CD4-positive, alpha-beta T cell (primary cell): ENCODE results near the gene TBRG4. TPM values are rescaled to one million over a fixed set of nuclear protein-coding genes. Genes with fewer than 3 reads are reported as not detected.

Experiments used
- ATAC-seq: fragments of 200-7000 bp; cut with Tn5 transposase; one replicate; pipeline ENCODE4 v1.10.0; 2022; ENCODE audit warnings: mild to moderate bottlenecking; ENCODE audit not compliant: poor library complexity
- CTCF ChIA-PET: fragments of 350-600 bp; sonication (Branson Sonifier 250); formaldehyde crosslinking; loops from one replicate; lab custom pipeline; 2021; ENCODE audit warnings: antibody characterized with exemption, inconsistent platforms; lab: Charles Lee
- POLR2A ChIA-PET: fragments of 350-600 bp; sonication (Branson Sonifier 250); formaldehyde crosslinking; loops from one replicate; lab custom pipeline; 2021; ENCODE audit warnings: antibody characterized with exemption, inconsistent platforms; lab: Charles Lee
- DNase-seq, 14 experiments: peaks; one replicate each; pipeline ENCODE4 v3.0.0-alpha.2; 2013 to 2020; ENCODE audit warnings: mixed read lengths in 2 of 14
- H3K27ac ChIP-seq, 2 donors: one replicate each; pipeline versions ENCODE4 v1.5.1 to v1.7.0; 2013; ENCODE audit warnings: low read length in 2 of 2, low read depth in 1 of 2, mild to moderate bottlenecking in 1 of 2
- H3K27me3 ChIP-seq, 2 experiments: 1 replicate in 1 of 2; 2 replicates in 1 of 2; pipeline versions ENCODE4 v1.6.1 to v1.7.0; 2013; ENCODE audit warnings: low read length in 2 of 2, control low read depth in 1 of 2, mild to moderate bottlenecking in 1 of 2, moderate library complexity in 1 of 2; ENCODE audit not compliant: insufficient read depth in 2 of 2, control insufficient read depth in 1 of 2
- H3K36me3 ChIP-seq: one replicate; pipeline ENCODE4 v1.6.1; 2013; ENCODE audit warnings: low read length, control low read depth; ENCODE audit not compliant: insufficient read depth
- H3K4me1 ChIP-seq: one replicate; pipeline ENCODE4 v1.6.1; 2013; ENCODE audit warnings: low read length, control low read depth; ENCODE audit not compliant: insufficient read depth
- H3K4me3 ChIP-seq: one replicate; pipeline ENCODE4 v1.5.1; 2013; ENCODE audit warnings: mild to moderate bottlenecking, low read length, moderate library complexity
- H3K9me3 ChIP-seq, 2 experiments: 1 replicate in 1 of 2; 2 replicates in 1 of 2; pipeline versions ENCODE4 v1.6.1 to v1.7.0; 2013; ENCODE audit warnings: low read length in 2 of 2, mild to moderate bottlenecking in 2 of 2, control low read depth in 1 of 2, moderate library complexity in 1 of 2; ENCODE audit not compliant: control insufficient read depth in 1 of 2, insufficient read depth in 1 of 2
- H3K27ac Mint-ChIP-seq: one replicate; pipeline ENCODE4 v1.8.0; 2020; ENCODE audit warnings: mixed read lengths
- H3K27me3 Mint-ChIP-seq: one replicate; pipeline ENCODE4 v1.8.0; 2021; ENCODE audit warnings: mixed read lengths
- H3K36me3 Mint-ChIP-seq: one replicate; pipeline ENCODE4 v1.8.0; 2021; ENCODE audit warnings: low read depth, mixed read lengths
- H3K4me1 Mint-ChIP-seq: one replicate; pipeline ENCODE4 v1.8.0; 2021; ENCODE audit warnings: low read depth, mixed read lengths
- H3K4me3 Mint-ChIP-seq: one replicate; pipeline ENCODE4 v1.8.0; 2020; ENCODE audit warnings: mild to moderate bottlenecking, mixed read lengths
- H3K9me3 Mint-ChIP-seq: one replicate; pipeline ENCODE4 v1.8.0; 2020; ENCODE audit warnings: mixed read lengths
- intact Hi-C, 2 experiments: fragments of 100-400 bp; cut with DNase I in 1 of 2; cut with micrococcal nuclease in 1 of 2; formaldehyde crosslinking; loops; one replicate each; pipeline versions ENCODE4 v1.15.1 to v1.9.0; 2023 to 2025; cut with DNase I, micrococcal nuclease
- total RNA-seq, 174 experiments: library from RNA in 2 of 174; stranded (reverse) in 2 of 174; gene quantifications; one replicate each; pipeline ENCODE4 v1.2.3 and lab custom pipeline; 2021 to 2026
- TF ChIP-seq, protein P1 (sequence below): fragments of 200-600 bp; IDR thresholded peaks from one replicate; pipeline ENCODE4 v1.8.0; 2022; ENCODE audit warnings: antibody characterized with exemption, mild to moderate bottlenecking

Gene TBRG4
- total RNA-seq, 2 experiments from 2014 or later, result 104 to 105 TPM

DNA sequence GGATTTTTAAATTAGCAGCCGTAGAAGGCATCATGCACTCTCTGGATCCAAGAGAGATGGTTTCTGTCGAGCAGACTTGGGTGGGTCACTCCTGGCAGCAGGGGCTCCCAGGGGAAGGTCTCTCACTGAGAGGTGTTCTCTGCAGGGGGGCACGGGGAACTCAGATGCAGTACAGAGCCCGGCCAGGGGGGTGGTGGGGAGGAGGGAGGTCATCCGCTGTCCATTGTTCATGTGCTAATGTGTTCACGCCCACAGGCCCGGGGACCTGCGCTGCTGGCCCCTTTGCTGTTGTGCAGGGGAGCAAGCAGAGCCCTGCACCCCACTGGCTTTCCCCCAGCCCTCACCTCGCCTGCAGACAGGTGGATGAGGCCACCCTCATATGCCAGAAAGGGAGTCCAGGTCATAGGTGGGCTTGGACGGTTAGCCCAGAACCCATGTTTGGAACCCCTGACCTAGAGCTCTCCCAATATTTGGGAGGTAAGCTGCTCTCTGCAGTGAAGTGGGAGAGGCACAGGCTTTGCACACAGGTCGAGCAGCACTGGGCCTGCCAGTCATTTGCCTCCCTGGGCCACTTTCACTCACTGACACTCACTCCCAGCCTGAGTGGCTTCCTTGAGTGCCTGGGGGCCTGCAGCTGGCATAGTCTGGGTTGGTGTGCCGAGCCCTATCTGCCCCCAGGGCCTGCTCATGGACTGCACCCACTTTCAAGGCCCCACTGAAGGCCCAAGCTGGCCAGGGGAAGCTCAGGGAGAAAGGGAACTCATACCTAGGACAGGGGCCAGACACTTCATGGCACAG lies 12.6 kb upstream of the TBRG4 start:
- Mint-ChIP-seq H3K27me3 (peaks cover 4% of the 10 kb centered on the region), H3K36me3 (no peaks in the 10 kb centered on the region), H3K9me3 (no peaks in the 10 kb centered on the region), H3K4me1 (peaks cover 15% of the 10 kb centered on the region), H3K4me3 (no peak overlapping the region), H3K27ac (no peak overlapping the region)
- TF ChIP-seq, protein P1, sequence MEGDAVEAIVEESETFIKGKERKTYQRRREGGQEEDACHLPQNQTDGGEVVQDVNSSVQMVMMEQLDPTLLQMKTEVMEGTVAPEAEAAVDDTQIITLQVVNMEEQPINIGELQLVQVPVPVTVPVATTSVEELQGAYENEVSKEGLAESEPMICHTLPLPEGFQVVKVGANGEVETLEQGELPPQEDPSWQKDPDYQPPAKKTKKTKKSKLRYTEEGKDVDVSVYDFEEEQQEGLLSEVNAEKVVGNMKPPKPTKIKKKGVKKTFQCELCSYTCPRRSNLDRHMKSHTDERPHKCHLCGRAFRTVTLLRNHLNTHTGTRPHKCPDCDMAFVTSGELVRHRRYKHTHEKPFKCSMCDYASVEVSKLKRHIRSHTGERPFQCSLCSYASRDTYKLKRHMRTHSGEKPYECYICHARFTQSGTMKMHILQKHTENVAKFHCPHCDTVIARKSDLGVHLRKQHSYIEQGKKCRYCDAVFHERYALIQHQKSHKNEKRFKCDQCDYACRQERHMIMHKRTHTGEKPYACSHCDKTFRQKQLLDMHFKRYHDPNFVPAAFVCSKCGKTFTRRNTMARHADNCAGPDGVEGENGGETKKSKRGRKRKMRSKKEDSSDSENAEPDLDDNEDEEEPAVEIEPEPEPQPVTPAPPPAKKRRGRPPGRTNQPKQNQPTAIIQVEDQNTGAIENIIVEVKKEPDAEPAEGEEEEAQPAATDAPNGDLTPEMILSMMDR, result no peak
- no peak for ATAC-seq
- POLR2A ChIA-PET, result interaction anchor here (1.2 to 2.3 kb wide), 2 partner anchors 13 to 518 kb away, joined by 3 to 13 read pairs; partner anchors contain the start of genes OGDH and TBRG4
- no peak overlapping the region for H3K4me3 ChIP-seq
- CTCF ChIA-PET, result interaction anchor here (1.0 kb wide), 1 partner anchor 13 kb away, joined by 3 read pairs; the partner anchor contains the start of gene TBRG4
- peak overlapping the region in 1 of 2 donors; percentile 47 for H3K27ac ChIP-seq
- no peaks in the 10 kb centered on the region for H3K27me3 ChIP-seq
- no peak for DNase-seq
- no peaks in the 10 kb centered on the region for H3K36me3 ChIP-seq
- peaks cover 31% of the 10 kb centered on the region for H3K4me1 ChIP-seq
- H3K9me3 ChIP-seq, result no peaks in the 10 kb centered on the region
- intact Hi-C loops, result no loop called here

DNA sequence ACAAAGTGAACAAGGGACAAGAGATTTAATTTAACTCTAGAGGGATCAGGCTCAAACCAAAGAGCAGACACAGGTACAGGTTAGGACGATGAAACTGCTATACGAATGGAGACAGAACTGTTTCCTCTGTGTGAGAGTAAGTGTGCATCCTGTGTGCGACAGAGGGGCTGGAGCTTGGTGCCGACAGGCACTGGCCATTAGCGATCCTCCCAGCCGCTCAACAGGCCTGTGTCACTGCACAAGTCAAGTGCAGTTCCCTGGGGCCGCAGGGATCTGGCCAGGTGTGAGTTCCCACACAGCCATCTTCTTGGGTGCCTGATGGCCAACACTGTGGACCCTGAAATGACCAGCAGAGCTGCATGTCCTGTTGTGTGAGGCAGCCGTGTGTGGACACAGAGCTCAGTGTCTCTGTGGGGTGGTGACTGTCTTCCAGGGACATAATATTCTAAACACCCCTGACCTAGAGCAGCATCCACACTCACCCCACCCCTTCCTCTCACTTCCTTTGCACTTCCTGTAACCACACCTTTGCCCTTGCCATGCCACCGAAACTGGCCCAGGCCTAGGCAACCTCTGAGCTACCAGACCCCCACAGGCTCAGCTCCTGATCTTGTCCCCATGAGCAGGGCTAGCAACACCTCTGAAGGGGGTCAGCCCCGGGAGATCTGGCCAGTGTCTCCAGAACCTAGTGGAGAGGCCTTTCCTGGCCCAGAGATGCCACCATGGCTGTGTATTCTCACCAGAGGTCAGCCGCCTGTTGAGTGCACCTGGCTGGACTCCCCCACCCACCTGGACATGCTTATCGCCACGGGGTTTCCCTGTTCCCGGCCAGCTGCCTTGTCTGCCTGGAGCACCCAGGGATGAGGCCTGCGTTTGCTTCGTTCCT lies 11.7 kb upstream of the TBRG4 start:
- H3K9me3 ChIP-seq, result no peaks in the 10 kb centered on the region
- H3K27me3 Mint-ChIP-seq, result peaks cover 4% of the 10 kb centered on the region
- peak overlapping the region; percentile 70 for H3K27ac Mint-ChIP-seq
- H3K4me3 ChIP-seq, result no peak overlapping the region
- H3K27me3 ChIP-seq, result no peaks in the 10 kb centered on the region
- no peak overlapping the region for H3K4me3 Mint-ChIP-seq
- peaks cover 15% of the 10 kb centered on the region for H3K4me1 Mint-ChIP-seq
- peaks cover 31% of the 10 kb centered on the region for H3K4me1 ChIP-seq
- DNase-seq (peak in 4 of 14 experiments; percentile 5 to 64 (median 18)), ATAC-seq (peak; percentile 44)
- H3K36me3 ChIP-seq, result no peaks in the 10 kb centered on the region
- intact Hi-C loops, result no loop called here
- H3K36me3 Mint-ChIP-seq, result no peaks in the 10 kb centered on the region
- TF ChIP-seq, protein P1, result no peak
- CTCF ChIA-PET, result interaction anchor here (1.0 to 1.3 kb wide), 2 partner anchors 12 to 13 kb away, joined by 3 to 6 read pairs; partner anchors contain the start of gene TBRG4
- no peaks in the 10 kb centered on the region for H3K9me3 Mint-ChIP-seq
- peak overlapping the region in 1 of 2 donors; percentile 47 for H3K27ac ChIP-seq
- POLR2A ChIA-PET, result interaction anchor here (1.2 to 2.3 kb wide), 2 partner anchors 12 to 517 kb away, joined by 3 to 13 read pairs; partner anchors contain the start of genes OGDH and TBRG4

DNA sequence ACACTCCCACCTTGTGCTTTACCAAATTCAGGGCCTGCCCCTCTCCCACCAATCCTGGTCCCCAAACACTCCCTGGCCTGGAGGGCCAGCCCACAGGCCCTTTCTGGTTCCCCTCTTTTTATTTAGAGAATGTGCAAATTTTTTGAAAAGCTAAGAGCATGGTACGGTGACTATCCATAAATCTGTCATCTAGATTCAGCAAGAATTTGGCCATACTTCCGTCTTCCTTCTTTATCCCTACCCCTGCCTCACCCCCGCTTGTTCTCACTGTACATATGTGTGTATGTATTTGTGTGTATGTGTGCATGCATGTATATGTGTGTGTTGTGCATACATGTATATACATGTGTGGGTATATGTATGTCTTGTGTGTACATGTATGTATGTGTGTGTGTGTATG lies 8.1 kb upstream of the TBRG4 start:
- ChIA-PET POLR2A (interaction anchor here (0.6 kb wide), 1 partner anchor 9 kb away, joined by 3 read pairs; no protein-coding TSS in a partner anchor), CTCF (no interaction called here)
- H3K9me3 Mint-ChIP-seq, result no peaks in the 10 kb centered on the region
- peaks cover 7% of the 10 kb centered on the region for H3K27me3 Mint-ChIP-seq
- no peak overlapping the region for H3K4me3 Mint-ChIP-seq
- H3K36me3 Mint-ChIP-seq, result no peaks in the 10 kb centered on the region
- Histone ChIP-seq H3K4me3 (no peak overlapping the region), H3K27ac (no peak overlapping the region), H3K36me3 (no peaks in the 10 kb centered on the region), H3K9me3 (no peaks in the 10 kb centered on the region), H3K4me1 (peaks cover 31% of the 10 kb centered on the region), H3K27me3 (no peaks in the 10 kb centered on the region)
- ATAC-seq (no peak), DNase-seq (no peak)
- no peak overlapping the region for H3K27ac Mint-ChIP-seq
- intact Hi-C loops, result no loop called here
- TF ChIP-seq, protein P1, result no peak
- peaks cover 15% of the 10 kb centered on the region for H3K4me1 Mint-ChIP-seq
